ENCODE measurements around the gene KCNK17. TPM values are rescaled to one million over a fixed set of nuclear protein-coding genes. Genes with fewer than 3 reads are reported as not detected.

KCNK17 gene
- polyA plus RNA-seq, 3 donors: not detected

- Histone ChIP-seq H3K4me3 (replicated peaks in 1 of 3; ENCODE audit: low read depth in 2 of 3, low read length in 3 of 3) (no peak overlapping the region), H3K9ac (ENCODE audit: insufficient read depth, low read length, poor library complexity, severe bottlenecking) (no peak overlapping the region), H2AFZ (ENCODE audit: insufficient read depth, low read depth, low read length, poor library complexity, severe bottlenecking) (no peak overlapping the region), H3K4me1 (ENCODE audit: control insufficient read depth in 1 of 2, insufficient read depth in 2 of 2, low read length in 2 of 2) (peaks cover 36 to 47% of the 10 kb centered on the region in 2 donors), H4K20me1 (ENCODE audit: insufficient read depth, low read length) (no peaks in the 10 kb centered on the region), H3K27ac (ENCODE audit: low read depth in 1 of 2, low read length in 2 of 2) (peak overlapping the region in 1 of 2 donors; percentile 23), H3K27me3 (ENCODE audit: control insufficient read depth in 2 of 2, insufficient read depth in 2 of 2, low read length in 2 of 2) (no peaks in the 10 kb centered on the region), H3K9me3 (replicated peaks in 1 of 2; ENCODE audit: control insufficient read depth in 1 of 2, insufficient read depth in 1 of 2, low read length in 2 of 2) (no peaks in the 10 kb centered on the region), H3K79me2 (ENCODE audit: insufficient read depth, low read length) (no peaks in the 10 kb centered on the region), H3K4me2 (replicated peaks; ENCODE audit: extremely low read depth, low read length, poor library complexity, severe bottlenecking) (no peak overlapping the region), H3K36me3 (replicated peaks in 1 of 2; ENCODE audit: control insufficient read depth in 1 of 2, insufficient read depth in 2 of 2, low read length in 2 of 2) (no peaks in the 10 kb centered on the region)
- Mint-ChIP-seq H3K4me3 (no peak overlapping the region), H3K4me1 (peaks cover 38% of the 10 kb centered on the region), H3K9me3 (no peaks in the 10 kb centered on the region), H3K27ac (peak overlapping the region; percentile 3 to 80 (median 60)), H3K27me3 (ENCODE audit: low read depth in 3 of 3) (peaks cover 2 to 7% (median 7%) of the 10 kb centered on the region in 3 donors), H3K36me3 (peaks cover 0 to 2% of the 10 kb centered on the region in 2 donors)
- TF ChIP-seq, protein P1, sequence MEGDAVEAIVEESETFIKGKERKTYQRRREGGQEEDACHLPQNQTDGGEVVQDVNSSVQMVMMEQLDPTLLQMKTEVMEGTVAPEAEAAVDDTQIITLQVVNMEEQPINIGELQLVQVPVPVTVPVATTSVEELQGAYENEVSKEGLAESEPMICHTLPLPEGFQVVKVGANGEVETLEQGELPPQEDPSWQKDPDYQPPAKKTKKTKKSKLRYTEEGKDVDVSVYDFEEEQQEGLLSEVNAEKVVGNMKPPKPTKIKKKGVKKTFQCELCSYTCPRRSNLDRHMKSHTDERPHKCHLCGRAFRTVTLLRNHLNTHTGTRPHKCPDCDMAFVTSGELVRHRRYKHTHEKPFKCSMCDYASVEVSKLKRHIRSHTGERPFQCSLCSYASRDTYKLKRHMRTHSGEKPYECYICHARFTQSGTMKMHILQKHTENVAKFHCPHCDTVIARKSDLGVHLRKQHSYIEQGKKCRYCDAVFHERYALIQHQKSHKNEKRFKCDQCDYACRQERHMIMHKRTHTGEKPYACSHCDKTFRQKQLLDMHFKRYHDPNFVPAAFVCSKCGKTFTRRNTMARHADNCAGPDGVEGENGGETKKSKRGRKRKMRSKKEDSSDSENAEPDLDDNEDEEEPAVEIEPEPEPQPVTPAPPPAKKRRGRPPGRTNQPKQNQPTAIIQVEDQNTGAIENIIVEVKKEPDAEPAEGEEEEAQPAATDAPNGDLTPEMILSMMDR (IDR thresholded peaks at IDR 0.05): no peak
- 0% methylated on average over 1 of the region's 2 CpGs for WGBS (ENCODE audit: insufficient coverage)
- DNase-seq: peak; percentile 24 to 34 (median 31)
- intact Hi-C loops (cut with micrococcal nuclease): no loop called here
Observed at GRCh38 chr6:39282774-39283173, 31.4 kb downstream of the KCNK17 start.

DNA sequence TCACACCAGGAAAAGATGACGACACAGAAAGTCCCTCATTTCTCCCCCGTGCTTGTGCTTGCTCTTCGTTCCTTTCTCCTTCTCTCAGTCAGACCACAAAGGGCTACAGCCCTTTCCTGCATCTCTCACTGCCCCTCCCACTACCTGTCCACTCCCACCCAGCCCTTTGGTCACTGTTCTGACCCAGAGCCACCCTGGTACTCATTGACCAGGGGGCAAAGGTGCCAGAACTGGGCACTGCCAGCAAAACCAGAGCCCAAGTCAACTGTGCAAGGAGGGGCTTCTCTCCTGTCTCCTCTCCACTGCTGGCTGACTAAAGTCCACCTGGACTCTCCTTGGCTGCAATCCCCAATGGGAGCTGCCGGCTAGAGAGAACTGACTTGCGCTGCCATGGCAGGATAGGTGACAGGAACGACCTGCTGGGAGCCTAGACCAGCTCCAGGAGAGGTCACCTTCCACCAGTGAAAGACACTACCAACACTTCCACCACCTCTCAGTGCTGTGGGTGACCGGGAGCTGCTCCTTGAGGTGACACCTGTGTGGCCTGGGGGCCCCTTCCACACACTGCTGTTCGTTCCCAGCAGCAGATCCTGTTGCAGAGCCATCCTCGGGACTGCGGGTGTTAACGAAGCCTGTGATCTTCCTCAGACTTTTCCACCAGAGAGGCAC is 32.8 kb downstream of the KCNK17 start:
- Mint-ChIP-seq H3K27me3 (ENCODE audit: low read depth in 3 of 3) (peaks cover 3 to 7% (median 7%) of the 10 kb centered on the region in 3 donors), H3K4me3 (no peak overlapping the region), H3K36me3 (peaks cover 0 to 2% of the 10 kb centered on the region in 2 donors), H3K9me3 (peaks cover 0 to 2% (median 0%) of the 10 kb centered on the region in 7 donors), H3K27ac (peak overlapping the region in 1 of 7 donors; percentile 3), H3K4me1 (peaks cover 29% of the 10 kb centered on the region)
- Histone ChIP-seq H3K4me3 (replicated peaks in 1 of 3; ENCODE audit: low read depth in 2 of 3, low read length in 3 of 3) (no peak overlapping the region), H3K4me1 (ENCODE audit: control insufficient read depth in 1 of 2, insufficient read depth in 2 of 2, low read length in 2 of 2) (peaks cover 32 to 37% of the 10 kb centered on the region in 2 donors), H3K79me2 (ENCODE audit: insufficient read depth, low read length) (no peaks in the 10 kb centered on the region), H4K20me1 (ENCODE audit: insufficient read depth, low read length) (no peaks in the 10 kb centered on the region), H3K27ac (ENCODE audit: low read depth in 1 of 2, low read length in 2 of 2) (no peak overlapping the region), H3K27me3 (ENCODE audit: control insufficient read depth in 2 of 2, insufficient read depth in 2 of 2, low read length in 2 of 2) (no peaks in the 10 kb centered on the region), H3K9ac (ENCODE audit: insufficient read depth, low read length, poor library complexity, severe bottlenecking) (no peak overlapping the region), H3K36me3 (replicated peaks in 1 of 2; ENCODE audit: control insufficient read depth in 1 of 2, insufficient read depth in 2 of 2, low read length in 2 of 2) (no peaks in the 10 kb centered on the region), H2AFZ (ENCODE audit: insufficient read depth, low read depth, low read length, poor library complexity, severe bottlenecking) (no peak overlapping the region), H3K4me2 (replicated peaks; ENCODE audit: extremely low read depth, low read length, poor library complexity, severe bottlenecking) (no peak overlapping the region), H3K9me3 (replicated peaks in 1 of 2; ENCODE audit: control insufficient read depth in 1 of 2, insufficient read depth in 1 of 2, low read length in 2 of 2) (no peaks in the 10 kb centered on the region)
- DNase-seq: no peak
- intact Hi-C loops (cut with micrococcal nuclease): no loop called here
- TF ChIP-seq, protein P1 (IDR thresholded peaks at IDR 0.05): no peak
- 77% methylated on average over 11 of the region's 11 CpGs for WGBS (ENCODE audit: insufficient coverage)
